Erythroblast (primary cell): ENCODE measurements around the gene MCTP1.

ENCODE experiments used
- GATA1 ChIP-seq: IDR thresholded peaks from 2 replicates; pipeline ENCODE4 v1.6.1; 2011; ENCODE audit warnings: low read depth, mild to moderate bottlenecking, control low read depth, low read length, moderate library complexity
- POLR2A ChIP-seq: IDR thresholded peaks from 2 replicates; pipeline ENCODE4 v1.6.1; 2011; ENCODE audit warnings: mild to moderate bottlenecking, low read length

- TF ChIP-seq POLR2A (no peak), GATA1 (no peak)
Measured at GRCh38 chr5:94849324-94849723, 435.6 kb downstream of the MCTP1 start.
